GM12865 (cell line): Measurements from ENCODE around the gene CDH15.
"Not testable (repeated sequence)": the region's sequence is repeated elsewhere in the genome, so short reads cannot be mapped to it uniquely, and the experiment has no call there.

Source experiments
- DNase-seq: peaks from one replicate; pipeline ENCODE4 v3.0.0; 2010; ENCODE audit warnings: low read depth
- H3K4me3 ChIP-seq: 2 replicates; pipeline ENCODE4 v1.5.1; 2011; ENCODE audit warnings: mild to moderate bottlenecking, low read depth, low read length, control low read depth
- CTCF ChIP-seq: IDR thresholded peaks from 2 replicates; pipeline ENCODE4 v1.5.1; 2011; ENCODE audit warnings: low read length, control low read depth, low read depth, inconsistent platforms; ENCODE audit not compliant: insufficient read depth; ENCODE audit errors: missing control alignments

CDH15 gene

DNA sequence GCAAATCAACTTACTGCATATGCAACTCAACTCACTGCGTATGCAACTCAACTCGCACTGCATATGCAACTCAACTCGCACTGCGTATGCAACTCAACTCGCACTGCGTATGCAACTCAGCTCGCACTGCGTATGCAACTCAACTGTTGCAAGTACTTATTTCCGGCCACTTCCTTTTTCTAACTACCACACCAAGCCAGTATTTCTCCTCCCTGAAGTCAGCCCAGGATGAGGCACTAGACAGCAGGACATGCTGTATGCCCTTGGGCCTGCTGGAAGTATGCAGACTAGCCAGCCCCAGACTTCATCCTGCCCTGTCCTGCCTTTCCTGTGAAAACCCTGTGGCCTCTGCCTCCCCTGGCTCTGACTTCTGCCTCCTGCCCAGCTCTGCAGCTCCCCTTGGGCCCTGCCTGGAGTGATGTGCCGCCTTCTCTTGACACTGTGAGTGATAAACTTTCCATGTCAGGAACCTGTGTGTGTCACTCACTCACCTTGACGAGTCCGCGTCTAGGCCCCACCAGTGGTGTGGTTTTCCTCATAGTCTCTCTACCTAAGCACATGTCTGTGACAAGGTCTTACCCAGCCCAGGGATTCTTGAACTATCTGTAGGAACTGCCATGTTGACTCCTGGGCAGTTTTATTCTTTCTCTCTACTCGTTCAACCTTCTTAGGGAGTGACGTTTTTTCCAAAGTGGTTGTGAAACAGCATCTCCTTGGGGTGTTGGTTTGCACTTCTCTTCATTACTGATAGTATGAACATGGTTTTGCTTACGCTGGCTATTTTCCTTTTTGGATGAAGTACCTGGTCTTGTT lies 62.3 kb downstream of the CDH15 start:
- H3K4me3 ChIP-seq: no peak overlapping the region
- no peak for TF ChIP-seq CTCF
- no peak for DNase-seq

DNA sequence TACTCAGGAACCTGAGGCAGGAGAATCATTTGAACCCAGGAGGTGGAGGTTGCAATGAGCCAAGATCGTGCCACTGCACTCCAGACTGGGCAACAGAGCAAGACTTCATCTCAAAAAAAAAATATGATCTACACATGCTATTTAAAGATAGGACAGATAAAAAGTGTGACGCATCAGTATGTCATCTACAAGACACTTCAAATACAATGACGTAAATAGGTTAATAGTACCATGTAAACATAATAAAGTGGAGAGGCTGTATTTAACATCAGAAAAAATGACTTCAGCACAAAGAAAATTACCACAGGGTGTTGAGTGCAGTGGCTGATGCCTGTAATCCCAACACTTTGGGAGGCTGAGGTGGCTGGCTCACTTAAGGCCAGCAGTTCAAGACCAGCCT lies 66.2 kb downstream of the CDH15 start:
- no peak for DNase-seq
- H3K4me3 ChIP-seq: no peak overlapping the region
- TF ChIP-seq CTCF: no peak

DNA sequence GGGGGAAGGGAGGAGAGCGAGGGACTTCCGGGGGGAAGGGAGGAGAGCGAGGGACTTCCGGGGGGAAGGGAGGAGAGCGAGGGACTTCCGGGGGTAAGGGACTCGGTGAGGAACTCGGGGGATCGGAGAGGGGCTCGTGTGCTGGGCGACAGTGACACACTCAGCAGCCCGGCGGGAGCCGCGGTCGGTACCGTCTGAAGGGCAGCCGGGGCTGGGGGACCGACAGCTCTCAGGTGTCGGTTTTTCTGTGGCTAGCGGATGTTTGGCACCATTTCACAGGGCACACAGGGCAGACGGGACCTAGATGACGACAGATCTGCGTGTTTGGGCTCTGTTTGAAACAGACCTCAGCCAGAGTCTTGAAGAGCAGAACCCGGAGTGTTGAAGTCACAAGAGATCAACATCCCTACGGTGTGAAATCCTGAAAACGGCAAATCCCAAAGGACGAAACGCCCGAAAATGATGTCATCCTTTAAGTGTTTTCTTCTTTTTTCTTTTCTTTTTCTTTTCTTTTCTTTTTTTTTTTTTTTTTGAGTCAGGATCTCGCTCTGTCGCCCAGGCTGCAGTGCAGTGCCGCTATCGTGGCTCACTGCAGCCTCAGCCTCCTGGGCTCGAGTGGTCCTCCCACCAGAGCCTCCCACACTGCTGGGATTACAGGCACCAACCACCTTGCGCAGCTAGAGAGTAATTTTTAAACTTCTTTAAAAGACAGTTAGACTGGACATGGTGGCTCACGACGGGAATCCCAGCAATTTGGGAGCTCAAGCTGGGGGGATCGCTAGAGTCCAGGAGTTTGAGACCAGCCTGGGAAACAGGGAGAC lies 69.8 kb downstream of the CDH15 start:
- peak overlapping the region; percentile 98 for H3K4me3 ChIP-seq
- TF ChIP-seq CTCF: no peak
- DNase-seq: peak; percentile 91

DNA sequence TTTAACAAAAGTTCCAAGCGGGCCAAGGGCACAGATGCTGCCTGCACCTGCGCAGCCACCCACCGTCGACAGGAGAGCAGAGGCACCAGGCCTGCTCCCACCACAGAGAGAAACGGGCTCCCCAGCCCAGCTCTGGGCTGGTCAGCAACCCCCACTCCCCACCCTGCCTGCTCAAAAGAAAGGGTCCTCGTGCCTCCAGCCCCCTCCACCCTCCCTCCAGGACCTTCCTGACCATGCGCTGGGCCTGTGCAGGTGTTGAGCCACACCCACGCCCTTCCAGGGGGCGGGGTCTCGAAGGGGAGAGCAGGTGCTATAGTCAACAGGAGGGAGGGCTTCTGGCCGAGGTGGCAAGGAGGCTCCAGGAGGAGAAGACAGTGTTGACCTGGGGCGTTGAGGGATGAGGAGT lies 71.2 kb downstream of the CDH15 start:
- TF ChIP-seq CTCF: no peak
- no peak overlapping the region for H3K4me3 ChIP-seq
- DNase-seq: no peak

DNA sequence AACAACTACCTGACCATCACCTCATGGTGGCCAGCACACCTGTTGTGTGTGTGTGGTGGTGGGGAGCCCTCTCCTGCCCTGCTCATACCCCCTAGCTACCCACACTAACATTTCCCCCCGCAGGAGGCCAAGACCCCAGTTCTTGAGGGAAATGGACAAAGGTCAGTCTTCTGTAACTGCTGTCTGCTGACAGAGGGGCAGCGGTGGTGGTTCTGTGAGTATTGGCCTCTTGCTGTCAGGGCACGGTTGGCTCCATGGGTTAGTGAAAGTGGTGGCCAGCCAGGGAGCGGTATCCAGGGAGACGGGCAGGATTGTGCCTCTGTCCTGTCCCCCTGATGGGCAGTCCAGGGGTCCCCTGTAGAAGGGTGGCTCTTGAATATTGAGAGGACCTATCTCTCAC lies 72.1 kb downstream of the CDH15 start:
- DNase-seq: no peak
- H3K4me3 ChIP-seq: no peak overlapping the region
- no peak for TF ChIP-seq CTCF

DNA sequence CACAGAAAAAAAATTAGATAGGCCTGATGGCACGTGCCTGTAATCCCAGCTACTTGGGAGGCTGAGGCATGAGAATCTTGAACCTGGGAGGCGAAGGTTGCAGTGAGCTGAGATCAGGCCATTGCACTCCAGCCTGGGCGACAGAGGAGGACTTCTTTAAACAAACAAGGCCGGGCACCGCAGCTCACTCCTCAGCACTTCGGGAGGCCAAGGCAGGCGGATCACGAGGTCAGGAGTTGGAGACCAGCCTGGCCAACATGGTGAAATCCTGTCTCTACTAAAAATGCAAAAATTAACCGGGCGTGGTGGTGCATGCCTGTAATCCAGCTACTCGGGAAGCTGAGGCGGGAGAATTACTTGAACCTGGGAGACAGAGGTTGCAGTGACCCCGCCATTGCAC lies 72.7 kb downstream of the CDH15 start:
- DNase-seq: not testable (repeated sequence)

GRCh38 chr16:89244754-89245153 lies 73.2 kb downstream of the CDH15 start:
- H3K4me3 ChIP-seq: no peak overlapping the region
- DNase-seq: no peak
- no peak for TF ChIP-seq CTCF

More for the DNA sequence above, 72.7 kb downstream of the CDH15 start:
- not testable (repeated sequence) for H3K4me3 ChIP-seq
